ENCODE results near the gene NDE1.

DNA sequence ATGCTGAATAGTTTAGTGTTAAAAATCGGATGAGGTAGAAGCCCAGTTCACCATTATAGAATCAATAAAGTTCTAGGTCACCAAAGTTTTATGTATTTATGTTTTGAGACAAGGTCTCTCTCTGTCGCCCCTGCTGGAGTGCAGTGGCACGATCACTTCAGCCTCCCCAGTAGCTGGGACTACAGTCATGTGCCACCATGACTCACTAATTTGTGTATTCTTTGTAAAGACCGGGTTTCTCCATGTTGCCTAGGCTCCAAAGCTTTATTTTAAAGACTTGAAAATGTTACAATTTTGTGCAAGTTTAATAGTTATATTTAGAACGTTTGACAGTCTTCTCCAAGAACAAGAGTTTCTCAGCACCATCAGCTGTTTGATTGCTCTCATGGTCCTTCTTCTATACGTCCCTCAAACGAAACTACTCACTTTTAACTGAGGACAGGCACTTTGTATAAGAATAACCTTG, 32.1 kb downstream of the NDE1 start:
- TF ChIP-seq POLR2AphosphoS5 (IDR thresholded peaks at IDR 0.05; ENCODE audit: insufficient read depth, low read depth, low read length) = no peak
- TF ChIP-seq, protein P1, sequence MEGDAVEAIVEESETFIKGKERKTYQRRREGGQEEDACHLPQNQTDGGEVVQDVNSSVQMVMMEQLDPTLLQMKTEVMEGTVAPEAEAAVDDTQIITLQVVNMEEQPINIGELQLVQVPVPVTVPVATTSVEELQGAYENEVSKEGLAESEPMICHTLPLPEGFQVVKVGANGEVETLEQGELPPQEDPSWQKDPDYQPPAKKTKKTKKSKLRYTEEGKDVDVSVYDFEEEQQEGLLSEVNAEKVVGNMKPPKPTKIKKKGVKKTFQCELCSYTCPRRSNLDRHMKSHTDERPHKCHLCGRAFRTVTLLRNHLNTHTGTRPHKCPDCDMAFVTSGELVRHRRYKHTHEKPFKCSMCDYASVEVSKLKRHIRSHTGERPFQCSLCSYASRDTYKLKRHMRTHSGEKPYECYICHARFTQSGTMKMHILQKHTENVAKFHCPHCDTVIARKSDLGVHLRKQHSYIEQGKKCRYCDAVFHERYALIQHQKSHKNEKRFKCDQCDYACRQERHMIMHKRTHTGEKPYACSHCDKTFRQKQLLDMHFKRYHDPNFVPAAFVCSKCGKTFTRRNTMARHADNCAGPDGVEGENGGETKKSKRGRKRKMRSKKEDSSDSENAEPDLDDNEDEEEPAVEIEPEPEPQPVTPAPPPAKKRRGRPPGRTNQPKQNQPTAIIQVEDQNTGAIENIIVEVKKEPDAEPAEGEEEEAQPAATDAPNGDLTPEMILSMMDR (IDR thresholded peaks at IDR 0.05; ENCODE audit: extremely low read depth in 1 of 2, insufficient read depth in 1 of 2, low read depth in 1 of 2, low read length in 2 of 2) = peak; percentile 49 to 68

Measured in endothelial cell of umbilical vein (primary cell).